H9 (cell line): Measurements from ENCODE around the gene MSL3B.

Experiments used
- DNase-seq: peaks from one replicate; pipeline ENCODE4 v3.0.0-alpha.2; 2017
- H2AFZ ChIP-seq: one replicate; pipeline ENCODE4 v1.6.1; 2013; ENCODE audit warnings: mild to moderate bottlenecking, low read length, control low read depth, moderate library complexity
- H2AK5ac ChIP-seq: 2 replicates; pipeline ENCODE4 v1.6.1; 2013; ENCODE audit warnings: low read length, control low read depth, mixed read lengths; ENCODE audit not compliant: insufficient read length
- H2BK120ac ChIP-seq: one replicate; pipeline ENCODE4 v1.6.1; 2013; ENCODE audit warnings: low read depth, mild to moderate bottlenecking, low read length, control low read depth, inconsistent platforms; ENCODE audit not compliant: poor library complexity, severe bottlenecking
- H2BK12ac ChIP-seq: 2 replicates; pipeline ENCODE4 v1.6.1; 2013; ENCODE audit warnings: low read length, control low read depth, mixed read lengths, low read depth; ENCODE audit not compliant: insufficient read length
- H2BK15ac ChIP-seq: 2 replicates; pipeline ENCODE4 v1.6.1; 2013; ENCODE audit warnings: low read depth, low read length, control low read depth
- H2BK20ac ChIP-seq: one replicate; pipeline ENCODE4 v1.6.1; 2013; ENCODE audit warnings: low read depth, mild to moderate bottlenecking, low read length, control low read depth, inconsistent platforms; ENCODE audit not compliant: poor library complexity, severe bottlenecking
- H2BK5ac ChIP-seq: 2 replicates; pipeline ENCODE4 v1.6.1; 2013; ENCODE audit warnings: low read length, control low read depth, mixed read lengths; ENCODE audit not compliant: insufficient read length
- H3K14ac ChIP-seq: 2 replicates; pipeline ENCODE4 v1.6.1; 2013; ENCODE audit warnings: low read length, control low read depth; ENCODE audit not compliant: insufficient read depth
- H3K18ac ChIP-seq: 2 replicates; pipeline ENCODE4 v1.6.1; 2013; ENCODE audit warnings: low read depth, mild to moderate bottlenecking, mixed read lengths, low read length, control low read depth; ENCODE audit not compliant: insufficient read length
- H3K23ac ChIP-seq: 2 replicates; pipeline ENCODE4 v1.6.1; 2013; ENCODE audit warnings: low read length, control low read depth, mixed read lengths, low read depth; ENCODE audit not compliant: insufficient read length
- H3K23me2 ChIP-seq: 2 replicates; pipeline ENCODE4 v1.6.1; 2013; ENCODE audit warnings: low read depth, mild to moderate bottlenecking, mixed read lengths, low read length, control low read depth; ENCODE audit not compliant: insufficient read length, poor library complexity, severe bottlenecking
- H3K27ac ChIP-seq: 2 replicates; pipeline ENCODE4 v1.5.1; 2013; ENCODE audit warnings: low read length, control low read depth, mixed read lengths, low read depth; ENCODE audit not compliant: insufficient read length
- H3K27me3 ChIP-seq: 2 replicates; pipeline ENCODE4 v1.6.1; 2013; ENCODE audit warnings: low read length, control low read depth, inconsistent platforms; ENCODE audit not compliant: insufficient read depth
- H3K4ac ChIP-seq: 2 replicates; pipeline ENCODE4 v1.6.1; 2013; ENCODE audit warnings: low read depth, mild to moderate bottlenecking, control low read depth, inconsistent platforms, low read length, moderate library complexity
- H3K4me1 ChIP-seq: 2 replicates; pipeline ENCODE4 v1.6.1; 2013; ENCODE audit warnings: low read length, control low read depth, inconsistent platforms; ENCODE audit not compliant: insufficient read depth
- H3K4me2 ChIP-seq: 2 replicates; pipeline ENCODE4 v1.6.1; 2013; ENCODE audit warnings: low read length, control low read depth, mixed read lengths; ENCODE audit not compliant: insufficient read length, insufficient read depth
- H3K56ac ChIP-seq: 2 replicates; pipeline ENCODE4 v1.6.1; 2013; ENCODE audit warnings: low read depth, mild to moderate bottlenecking, mixed read lengths, low read length, control low read depth; ENCODE audit not compliant: insufficient read length
- H3K79me1 ChIP-seq: 2 replicates; pipeline ENCODE4 v1.6.1; 2013; ENCODE audit warnings: low read depth, mild to moderate bottlenecking, moderate library complexity, low read length, control low read depth, inconsistent platforms; ENCODE audit not compliant: insufficient read depth, poor library complexity, severe bottlenecking
- H3K79me2 ChIP-seq: 2 replicates; pipeline ENCODE4 v1.6.1; 2013; ENCODE audit warnings: low read length, control low read depth, inconsistent platforms; ENCODE audit not compliant: insufficient read depth
- H3K9ac ChIP-seq: 2 replicates; pipeline ENCODE4 v1.6.1; 2013; ENCODE audit warnings: low read length, control low read depth, mixed read lengths; ENCODE audit not compliant: insufficient read length; ENCODE audit errors: extremely low read depth
- H3K9me3 ChIP-seq: one replicate; pipeline ENCODE4 v1.6.1; 2013; ENCODE audit warnings: low read depth, low read length, inconsistent platforms; ENCODE audit not compliant: control insufficient read depth
- H3T11ph ChIP-seq: one replicate; pipeline ENCODE4 v1.6.1; 2013; ENCODE audit warnings: mild to moderate bottlenecking, low read length, control low read depth, inconsistent platforms
- H4K20me1 ChIP-seq: one replicate; pipeline ENCODE4 v1.6.1; 2013; ENCODE audit not compliant: control insufficient read depth, insufficient read length, insufficient read depth
- H4K5ac ChIP-seq: 2 replicates; pipeline ENCODE4 v1.6.1; 2013; ENCODE audit warnings: low read depth, mild to moderate bottlenecking, mixed read lengths, low read length, control low read depth; ENCODE audit not compliant: insufficient read length
- H4K8ac ChIP-seq: replicated peaks from 2 replicates; pipeline ENCODE4 v1.6.1; 2013; ENCODE audit warnings: low read length, control low read depth, mixed read lengths, low read depth; ENCODE audit not compliant: insufficient read length
- H4K91ac ChIP-seq: 2 replicates; pipeline ENCODE4 v1.6.1; 2013; ENCODE audit warnings: low read depth, mild to moderate bottlenecking, moderate library complexity, mixed read lengths, low read length, control low read depth; ENCODE audit not compliant: insufficient read length
- H3K27ac Mint-ChIP-seq, 3 experiments: 2 replicates in 2 of 3; 3 replicates in 1 of 3; pipeline ENCODE4 v1.8.0; 2020 to 2021; ENCODE audit warnings: mixed read lengths in 3 of 3, mild to moderate bottlenecking in 1 of 3, moderate library complexity in 1 of 3
- H3K27me3 Mint-ChIP-seq: 2 replicates; pipeline ENCODE4 v1.8.0; 2021; ENCODE audit warnings: low read depth, mild to moderate bottlenecking, moderate library complexity, mixed read lengths
- H3K36me3 Mint-ChIP-seq, 3 experiments: 2 replicates in 2 of 3; 3 replicates in 1 of 3; pipeline ENCODE4 v1.8.0; 2020 to 2021; ENCODE audit warnings: low read depth in 3 of 3, mixed read lengths in 3 of 3; ENCODE audit not compliant: insufficient read depth in 1 of 3
- H3K4me1 Mint-ChIP-seq, 2 experiments: 2 replicates each; pipeline ENCODE4 v1.8.0; 2020; ENCODE audit warnings: mixed read lengths in 2 of 2
- H3K4me3 Mint-ChIP-seq, 2 experiments: 2 replicates in 1 of 2; 3 replicates in 1 of 2; pipeline ENCODE4 v1.8.0; 2020 to 2021; ENCODE audit warnings: mild to moderate bottlenecking in 2 of 2, mixed read lengths in 2 of 2, moderate library complexity in 1 of 2
- H3K9me3 Mint-ChIP-seq, 2 experiments: 2 replicates in 1 of 2; 3 replicates in 1 of 2; pipeline ENCODE4 v1.8.0; 2020; ENCODE audit warnings: mild to moderate bottlenecking in 2 of 2, mixed read lengths in 2 of 2, moderate library complexity in 1 of 2
- CTCF ChIP-seq: fragments of 200-600 bp; sonication (generic); conservative IDR thresholded peaks from 3 replicates; pipeline ENCODE4 v1.8.0; 2021; ENCODE audit warnings: antibody characterized with exemption, mild to moderate bottlenecking
- WGBS: extraction: QIAGEN DNeasy Blood & Tissue Kit; methylation state at CpG from one replicate; pipeline ENCODE4 v1.1.7; 2013; ENCODE audit warnings: missing lambda C conversion rate, low lambda C conversion rate, mixed read lengths; ENCODE audit not compliant: insufficient read length; ENCODE audit errors: extremely low coverage; 5-methylcytosine and 5-hydroxymethylcytosine counted together

The MSL3B gene

GRCh38 chr2:233856184-233856583 is 12.0 kb downstream of the MSL3B start:
- Histone ChIP-seq H3T11ph (no peak overlapping the region), H3K79me2 (peaks cover 22% of the 10 kb centered on the region; the same call in 1 of the 2 replicates), H4K20me1 (no peaks in the 10 kb centered on the region), H2BK120ac (no peak overlapping the region), H2AFZ (no peak overlapping the region), H3K27me3 (no peaks in the 10 kb centered on the region), H2BK15ac (no peak overlapping the region), H3K9ac (no peak overlapping the region), H3K23me2 (peaks cover 11% of the 10 kb centered on the region), H3K56ac (no peak overlapping the region), H3K79me1 (no peaks in the 10 kb centered on the region), H3K14ac (no peak overlapping the region), H3K4me2 (no peak overlapping the region), H2AK5ac (no peak overlapping the region), H3K4me1 (peaks cover 2% of the 10 kb centered on the region; the same call in 1 of the 2 replicates), H2BK5ac (no peak overlapping the region), H3K27ac (no peak overlapping the region), H3K18ac (no peak overlapping the region), H3K4ac (no peak overlapping the region), H2BK12ac (no peak overlapping the region), H4K5ac (no peak overlapping the region), H3K23ac (no peak overlapping the region), H3K9me3 (no peaks in the 10 kb centered on the region), H4K8ac (no peak overlapping the region), H4K91ac (no peak overlapping the region), H2BK20ac (no peak overlapping the region)
- Mint-ChIP-seq H3K4me1 (peaks cover 28 to 31% of the 10 kb centered on the region in 2 experiments), H3K27me3 (no peaks in the 10 kb centered on the region; the same call in 1 of the 2 replicates), H3K36me3 (peaks cover 17 to 20% (median 19%) of the 10 kb centered on the region in 3 experiments; a peak in 6 of 7 replicates), H3K9me3 (no peaks in the 10 kb centered on the region; a peak in 1 of 5 replicates), H3K27ac (no peak overlapping the region; a peak in 1 of 7 replicates), H3K4me3 (no peak overlapping the region; a peak in 1 of 5 replicates)
- WGBS = no CpG with 5 or more reads among the region's 5 CpGs
- TF ChIP-seq CTCF = no peak
- no peak for DNase-seq
